Liver (tissue), 3 donors: ENCODE results near the gene DENND4A.

Experiments used
- FOXA1 ChIP-seq: IDR thresholded peaks from 2 replicates; pipeline ENCODE4 v1.6.1; 2016; ENCODE audit warnings: antibody characterized with exemption
- GABPA ChIP-seq, 2 donors: IDR thresholded peaks in 1 of 2; conservative IDR thresholded peaks in 1 of 2; 2 replicates each; pipeline ENCODE4 v1.6.1; 2016; ENCODE audit warnings: antibody characterized with exemption in 2 of 2, mild to moderate bottlenecking in 1 of 2, moderate library complexity in 1 of 2
- RXRA ChIP-seq, 2 donors: IDR thresholded peaks; 2 replicates each; pipeline ENCODE4 v1.6.1; 2017 to 2018; ENCODE audit warnings: antibody characterized with exemption in 2 of 2, mild to moderate bottlenecking in 1 of 2
- SP1 ChIP-seq: IDR thresholded peaks from 2 replicates; pipeline ENCODE4 v1.6.1; 2018; ENCODE audit warnings: antibody characterized with exemption, mild to moderate bottlenecking
- TAF1 ChIP-seq: conservative IDR thresholded peaks from 2 replicates; pipeline ENCODE4 v1.6.1; 2016; ENCODE audit warnings: antibody characterized with exemption, mild to moderate bottlenecking
- YY1 ChIP-seq: IDR thresholded peaks from 2 replicates; pipeline ENCODE4 v1.6.1; 2016; ENCODE audit warnings: antibody characterized with exemption, mild to moderate bottlenecking
- TF ChIP-seq, protein P1 (sequence below): fragments of 150-350 bp; IDR thresholded peaks from 2 replicates; pipeline ENCODE4 v1.5.1; 2017; ENCODE audit warnings: improper control_type of control experiment, low read depth, low read length; ENCODE audit not compliant: missing input control
- TF ChIP-seq, protein P2 (sequence below): IDR thresholded peaks from 2 replicates; pipeline ENCODE4 v1.6.1; 2016; ENCODE audit warnings: antibody characterized with exemption
- TF ChIP-seq, protein P3 (sequence below): IDR thresholded peaks from 2 replicates; pipeline ENCODE4 v1.6.1; 2016; ENCODE audit warnings: antibody characterized with exemption
- TF ChIP-seq, protein P4 (sequence below): IDR thresholded peaks from 2 replicates; pipeline ENCODE4 v1.6.1; 2016; ENCODE audit warnings: antibody characterized with exemption, mild to moderate bottlenecking
- donor health status: healthy.
- donor health status: healthy.

DNA sequence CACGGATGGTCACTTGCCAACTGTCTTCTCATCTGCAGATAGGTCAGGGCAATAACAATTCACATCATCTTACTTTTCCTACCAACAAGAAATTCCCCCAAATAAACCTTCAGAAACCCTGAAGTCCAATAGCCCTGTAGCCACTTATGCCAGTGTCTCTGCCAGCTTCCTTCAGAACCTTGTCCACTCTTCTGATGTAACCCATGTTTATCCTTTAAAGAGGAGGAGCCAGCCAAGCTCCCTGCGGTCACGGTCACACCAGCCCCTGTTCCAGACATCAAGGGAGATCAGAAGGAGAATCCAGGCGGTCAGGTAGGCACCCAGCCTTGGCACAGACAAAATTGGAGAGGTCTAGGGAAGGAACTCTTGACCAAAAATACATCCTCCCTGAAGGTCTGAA lies 146.7 kb downstream of the DENND4A start:
- TF ChIP-seq, protein P1, sequence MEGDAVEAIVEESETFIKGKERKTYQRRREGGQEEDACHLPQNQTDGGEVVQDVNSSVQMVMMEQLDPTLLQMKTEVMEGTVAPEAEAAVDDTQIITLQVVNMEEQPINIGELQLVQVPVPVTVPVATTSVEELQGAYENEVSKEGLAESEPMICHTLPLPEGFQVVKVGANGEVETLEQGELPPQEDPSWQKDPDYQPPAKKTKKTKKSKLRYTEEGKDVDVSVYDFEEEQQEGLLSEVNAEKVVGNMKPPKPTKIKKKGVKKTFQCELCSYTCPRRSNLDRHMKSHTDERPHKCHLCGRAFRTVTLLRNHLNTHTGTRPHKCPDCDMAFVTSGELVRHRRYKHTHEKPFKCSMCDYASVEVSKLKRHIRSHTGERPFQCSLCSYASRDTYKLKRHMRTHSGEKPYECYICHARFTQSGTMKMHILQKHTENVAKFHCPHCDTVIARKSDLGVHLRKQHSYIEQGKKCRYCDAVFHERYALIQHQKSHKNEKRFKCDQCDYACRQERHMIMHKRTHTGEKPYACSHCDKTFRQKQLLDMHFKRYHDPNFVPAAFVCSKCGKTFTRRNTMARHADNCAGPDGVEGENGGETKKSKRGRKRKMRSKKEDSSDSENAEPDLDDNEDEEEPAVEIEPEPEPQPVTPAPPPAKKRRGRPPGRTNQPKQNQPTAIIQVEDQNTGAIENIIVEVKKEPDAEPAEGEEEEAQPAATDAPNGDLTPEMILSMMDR, result no peak
- TF ChIP-seq YY1 (no peak), FOXA1 (no peak), SP1 (no peak), RXRA (IDR thresholded peaks at IDR 0.05) (no peak), TAF1 (no peak), GABPA (IDR thresholded peaks at IDR 0.05 in 1 of 2, conservative IDR thresholded peaks at IDR 0.05 in 1 of 2) (no peak)
- TF ChIP-seq, protein P2, sequence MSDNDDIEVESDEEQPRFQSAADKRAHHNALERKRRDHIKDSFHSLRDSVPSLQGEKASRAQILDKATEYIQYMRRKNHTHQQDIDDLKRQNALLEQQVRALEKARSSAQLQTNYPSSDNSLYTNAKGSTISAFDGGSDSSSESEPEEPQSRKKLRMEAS, result no peak
- TF ChIP-seq, protein P3, sequence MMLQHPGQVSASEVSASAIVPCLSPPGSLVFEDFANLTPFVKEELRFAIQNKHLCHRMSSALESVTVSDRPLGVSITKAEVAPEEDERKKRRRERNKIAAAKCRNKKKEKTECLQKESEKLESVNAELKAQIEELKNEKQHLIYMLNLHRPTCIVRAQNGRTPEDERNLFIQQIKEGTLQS, result no peak
- TF ChIP-seq, protein P4, sequence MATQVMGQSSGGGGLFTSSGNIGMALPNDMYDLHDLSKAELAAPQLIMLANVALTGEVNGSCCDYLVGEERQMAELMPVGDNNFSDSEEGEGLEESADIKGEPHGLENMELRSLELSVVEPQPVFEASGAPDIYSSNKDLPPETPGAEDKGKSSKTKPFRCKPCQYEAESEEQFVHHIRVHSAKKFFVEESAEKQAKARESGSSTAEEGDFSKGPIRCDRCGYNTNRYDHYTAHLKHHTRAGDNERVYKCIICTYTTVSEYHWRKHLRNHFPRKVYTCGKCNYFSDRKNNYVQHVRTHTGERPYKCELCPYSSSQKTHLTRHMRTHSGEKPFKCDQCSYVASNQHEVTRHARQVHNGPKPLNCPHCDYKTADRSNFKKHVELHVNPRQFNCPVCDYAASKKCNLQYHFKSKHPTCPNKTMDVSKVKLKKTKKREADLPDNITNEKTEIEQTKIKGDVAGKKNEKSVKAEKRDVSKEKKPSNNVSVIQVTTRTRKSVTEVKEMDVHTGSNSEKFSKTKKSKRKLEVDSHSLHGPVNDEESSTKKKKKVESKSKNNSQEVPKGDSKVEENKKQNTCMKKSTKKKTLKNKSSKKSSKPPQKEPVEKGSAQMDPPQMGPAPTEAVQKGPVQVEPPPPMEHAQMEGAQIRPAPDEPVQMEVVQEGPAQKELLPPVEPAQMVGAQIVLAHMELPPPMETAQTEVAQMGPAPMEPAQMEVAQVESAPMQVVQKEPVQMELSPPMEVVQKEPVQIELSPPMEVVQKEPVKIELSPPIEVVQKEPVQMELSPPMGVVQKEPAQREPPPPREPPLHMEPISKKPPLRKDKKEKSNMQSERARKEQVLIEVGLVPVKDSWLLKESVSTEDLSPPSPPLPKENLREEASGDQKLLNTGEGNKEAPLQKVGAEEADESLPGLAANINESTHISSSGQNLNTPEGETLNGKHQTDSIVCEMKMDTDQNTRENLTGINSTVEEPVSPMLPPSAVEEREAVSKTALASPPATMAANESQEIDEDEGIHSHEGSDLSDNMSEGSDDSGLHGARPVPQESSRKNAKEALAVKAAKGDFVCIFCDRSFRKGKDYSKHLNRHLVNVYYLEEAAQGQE, result no peak
